Breast epithelium (tissue), 4 donors: ENCODE results near the gene NMT2. TPM values are rescaled to one million over a fixed set of nuclear protein-coding genes. Genes with fewer than 3 reads are reported as not detected.

Experiments
- DNase-seq, 2 donors: peaks; one replicate each; pipeline ENCODE4 v3.0.0-alpha.2; 2019; ENCODE audit warnings: low spot score in 2 of 2
- H3K27ac ChIP-seq, 2 donors: fragments of 200-600 bp; sonication (generic) in 1 of 2; one replicate each; pipeline ENCODE4 v1.5.1; 2016 to 2019; ENCODE audit warnings: mild to moderate bottlenecking in 1 of 2
- H3K27me3 ChIP-seq, 2 donors: fragments of 200-600 bp; sonication (generic) in 1 of 2; one replicate each; pipeline versions ENCODE4 v1.5.1 to v1.6.0; 2017 to 2019; ENCODE audit warnings: control low read depth in 1 of 2, mild to moderate bottlenecking in 1 of 2
- H3K36me3 ChIP-seq: fragments of 200-600 bp; one replicate; pipeline ENCODE4 v1.5.1; 2019
- H3K4me1 ChIP-seq, 2 donors: fragments of 200-600 bp; sonication (generic); one replicate each; pipeline ENCODE4 v1.5.1; 2016 to 2019; ENCODE audit warnings: control low read depth in 1 of 2
- H3K4me3 ChIP-seq, 3 donors: fragments of 200-600 bp; sonication (generic); 1 replicate in 2 of 3; 2 replicates in 1 of 3; pipeline ENCODE4 v1.5.1; 2016 to 2019; ENCODE audit warnings: mild to moderate bottlenecking in 3 of 3, moderate library complexity in 2 of 3
- H3K9me3 ChIP-seq, 2 donors: fragments of 200-600 bp; sonication (generic) in 1 of 2; one replicate each; pipeline ENCODE4 v1.5.1; 2016 to 2019; ENCODE audit warnings: control low read depth in 1 of 2
- CTCF ChIP-seq, 3 donors: fragments of 450-650 bp; IDR thresholded peaks; one replicate each; pipeline ENCODE4 v1.5.1; 2016 to 2017; ENCODE audit warnings: antibody characterized with exemption in 3 of 3, mild to moderate bottlenecking in 3 of 3, moderate library complexity in 3 of 3
- POLR2A ChIP-seq: fragments of 450-650 bp; IDR thresholded peaks from one replicate; pipeline ENCODE4 v1.6.1; 2016; ENCODE audit warnings: antibody characterized with exemption, mild to moderate bottlenecking, moderate library complexity
- POLR2AphosphoS5 ChIP-seq, 3 donors: sonication (generic); formaldehyde crosslinking; IDR thresholded peaks; one replicate each; pipeline ENCODE4 v1.6.1; 2017; ENCODE audit warnings: antibody characterized with exemption in 3 of 3
- intact Hi-C: fragments of 100-400 bp; cut with DNase I; formaldehyde crosslinking; loops from one replicate; pipeline ENCODE4 v1.15.1; 2023; ENCODE audit warnings: low total_unique reads
- total RNA-seq, 3 donors: library from RNA; depleted of rRNA; stranded (reverse); fragments of >200 nt; gene quantifications; one replicate each; pipeline ENCODE4 v1.1.0, GENCODE V29; 2016

NMT2 gene
- total RNA-seq, 3 donors from 2014 or later, result 18.4 to 48.3 (median 32.4) TPM

DNA sequence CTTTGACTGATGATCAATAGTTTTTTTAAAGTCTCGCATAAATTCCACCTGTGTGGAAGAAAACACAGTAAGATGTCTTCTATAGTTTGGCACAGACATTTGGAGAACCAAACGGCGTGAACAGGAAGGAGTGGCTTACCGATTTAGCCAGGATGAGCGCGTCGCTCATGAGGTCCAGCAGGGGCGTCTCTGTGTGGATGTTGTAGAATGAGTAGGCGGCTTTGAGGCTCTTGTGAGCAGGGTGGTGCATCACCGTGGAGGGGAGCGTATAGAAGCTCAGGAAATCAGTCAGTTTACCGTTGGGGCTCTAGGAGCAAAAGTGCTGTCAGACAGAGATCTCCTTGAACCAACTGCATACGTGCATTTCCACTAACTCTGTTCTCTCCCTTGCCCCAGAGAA, 55.8 kb downstream of the NMT2 start:
- H3K36me3 ChIP-seq, result no peaks in the 10 kb centered on the region
- no peak overlapping the region for H3K4me3 ChIP-seq
- TF ChIP-seq POLR2A (no peak), CTCF (IDR thresholded peaks at IDR 0.05) (no peak), POLR2AphosphoS5 (IDR thresholded peaks at IDR 0.05) (no peak)
- no peak for DNase-seq
- no peaks in the 10 kb centered on the region for H3K4me1 ChIP-seq
- intact Hi-C loops, result no loop called here
- no peak overlapping the region for H3K27ac ChIP-seq
- H3K9me3 ChIP-seq, result no peaks in the 10 kb centered on the region
- H3K27me3 ChIP-seq, result no peaks in the 10 kb centered on the region

DNA sequence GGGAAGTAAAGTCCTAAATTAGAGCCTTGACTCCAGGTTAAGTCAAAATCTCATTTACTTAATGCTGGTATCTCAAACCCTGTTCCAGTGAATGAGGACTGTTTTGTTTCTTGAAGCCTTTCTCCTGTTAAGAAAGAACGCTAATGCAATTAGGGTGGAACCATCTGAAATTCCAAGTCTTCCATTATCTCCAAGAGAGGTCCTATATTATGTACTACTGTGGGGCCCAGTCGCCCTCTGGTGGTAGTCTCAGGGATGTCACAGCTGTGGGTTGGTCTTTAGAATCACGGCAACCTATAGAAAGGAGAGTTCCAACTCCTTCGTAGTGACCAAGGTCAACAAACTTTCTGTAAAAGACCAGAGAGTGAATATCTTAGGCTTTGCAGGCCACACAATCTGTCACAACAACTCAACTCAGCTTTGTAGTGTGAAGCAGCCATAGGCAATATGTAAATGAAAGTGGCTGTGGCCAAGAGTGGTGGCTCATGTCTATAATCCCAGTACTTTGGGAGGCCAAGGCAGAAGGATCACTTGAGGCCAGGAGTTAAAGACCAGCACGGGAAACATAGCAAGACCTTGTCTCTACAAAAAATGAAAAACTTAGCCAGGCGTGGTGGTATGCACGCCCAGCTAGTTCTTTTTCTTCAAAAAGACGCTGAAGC, 62.0 kb downstream of the NMT2 start:
- H3K4me1 ChIP-seq, result no peaks in the 10 kb centered on the region
- H3K9me3 ChIP-seq, result no peaks in the 10 kb centered on the region
- intact Hi-C loops, result no loop called here
- H3K27me3 ChIP-seq, result no peaks in the 10 kb centered on the region
- H3K36me3 ChIP-seq, result peaks cover 5% of the 10 kb centered on the region
- TF ChIP-seq POLR2AphosphoS5 (IDR thresholded peaks at IDR 0.05) (no peak), POLR2A (no peak), CTCF (IDR thresholded peaks at IDR 0.05) (peak; percentile 43 to 85 (median 77))
- no peak overlapping the region for H3K27ac ChIP-seq
- H3K4me3 ChIP-seq, result no peak overlapping the region
- DNase-seq, result peak; percentile 45 to 64

GRCh38 chr10:15103513-15103912, 65.0 kb downstream of the NMT2 start:
- no peaks in the 10 kb centered on the region for H3K9me3 ChIP-seq
- no peak overlapping the region for H3K27ac ChIP-seq
- H3K4me3 ChIP-seq, result no peak overlapping the region
- no peaks in the 10 kb centered on the region for H3K4me1 ChIP-seq
- DNase-seq, result no peak
- TF ChIP-seq CTCF (IDR thresholded peaks at IDR 0.05) (no peak), POLR2AphosphoS5 (IDR thresholded peaks at IDR 0.05) (no peak), POLR2A (no peak)
- H3K27me3 ChIP-seq, result no peaks in the 10 kb centered on the region
- H3K36me3 ChIP-seq, result peaks cover 5% of the 10 kb centered on the region
- intact Hi-C loops, result no loop called here

- no peak for TF ChIP-seq POLR2AphosphoS5 (IDR thresholded peaks at IDR 0.05)
- no peak for TF ChIP-seq POLR2A
- TF ChIP-seq CTCF (IDR thresholded peaks at IDR 0.05), result no peak
- DNase-seq, result no peak
- Histone ChIP-seq H3K27ac (no peak overlapping the region), H3K9me3 (no peaks in the 10 kb centered on the region), H3K36me3 (peaks cover 1% of the 10 kb centered on the region), H3K27me3 (no peaks in the 10 kb centered on the region), H3K4me3 (no peak overlapping the region), H3K4me1 (peaks cover 0 to 9% of the 10 kb centered on the region in 2 donors)
- intact Hi-C loops, result loop anchor here (10.0 kb wide), 1 partner anchor 145 kb away; the partner anchor contains the start of genes DCLRE1C and MEIG1
Observed at GRCh38 chr10:15099886-15100285, 68.6 kb downstream of the NMT2 start.

- peak in 1 of 3 donors; percentile 6 for TF ChIP-seq CTCF (IDR thresholded peaks at IDR 0.05)
- TF ChIP-seq POLR2AphosphoS5 (IDR thresholded peaks at IDR 0.05), result peak; percentile 63 to 81 (median 74)
- TF ChIP-seq POLR2A, result no peak
- H3K27ac ChIP-seq, result peak within 1 kb of the TSS; percentile 95 to 96
- H3K27me3 ChIP-seq, result no peaks in the 10 kb centered on the region
- H3K36me3 ChIP-seq, result no peaks in the 10 kb centered on the region
- peaks cover 0 to 9% of the 10 kb centered on the region in 2 donors for H3K4me1 ChIP-seq
- H3K9me3 ChIP-seq, result no peaks in the 10 kb centered on the region
- DNase-seq, result peak; percentile 94 to 96
- intact Hi-C loops, result loop anchor here (10.0 kb wide), 1 partner anchor 142 kb away; the partner anchor contains the start of genes DCLRE1C and MEIG1
- peak within 1 kb of the TSS; percentile 79 to 92 (median 92) for H3K4me3 ChIP-seq
Observed at GRCh38 chr10:15097011-15097812, 71.3 kb downstream of the NMT2 start, which contains the start of gene RPP38. TSS of gene RPP38 (plus strand) at chr10:15097355. CDS start at chr10:15103315, 5,960 bp downstream.
